ENCODE data around the gene GNAL.

The GNAL gene

DNA sequence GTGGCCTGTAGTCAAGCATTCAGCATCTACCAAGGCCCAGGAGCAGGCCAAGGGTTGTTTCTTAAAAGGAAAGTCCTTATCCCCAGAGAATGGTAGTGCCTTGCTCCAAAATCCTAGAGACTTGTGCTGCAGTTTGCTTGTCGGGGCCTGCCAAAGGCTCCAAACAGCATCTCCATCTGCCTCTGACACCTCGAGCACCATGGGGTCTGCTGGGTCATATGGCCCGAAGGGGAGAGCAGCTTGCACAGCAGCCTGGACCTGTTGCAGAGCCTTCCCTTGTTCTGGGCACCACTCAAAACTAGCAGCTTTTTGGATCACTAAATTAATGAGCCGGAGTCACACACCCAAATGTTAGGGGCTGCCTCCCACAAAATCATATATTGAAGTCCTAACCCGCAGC lies 35.7 kb downstream of the GNAL start:
- no peak for DNase-seq (ENCODE audit: low spot score)

DNA sequence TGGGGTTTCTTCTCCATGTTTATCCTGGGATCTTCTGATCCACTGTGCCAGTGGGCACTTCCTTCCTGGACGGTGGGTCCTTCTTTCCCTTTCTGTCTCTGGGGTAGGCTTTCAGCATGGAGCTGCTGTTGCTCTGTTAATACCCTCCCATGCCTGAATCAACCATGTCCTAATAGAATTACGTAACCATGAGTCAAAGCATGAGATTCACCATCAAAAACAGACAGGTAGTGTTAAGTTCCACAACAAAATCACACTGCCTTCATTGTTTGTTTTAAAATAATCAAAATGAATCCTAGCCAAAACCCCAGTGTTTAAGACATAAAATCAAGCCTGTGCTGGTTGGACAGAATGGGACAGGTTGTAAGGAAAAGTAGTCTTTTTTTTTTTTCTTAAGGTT lies 37.5 kb downstream of the GNAL start:
- no peak for DNase-seq (ENCODE audit: low spot score)

DNA sequence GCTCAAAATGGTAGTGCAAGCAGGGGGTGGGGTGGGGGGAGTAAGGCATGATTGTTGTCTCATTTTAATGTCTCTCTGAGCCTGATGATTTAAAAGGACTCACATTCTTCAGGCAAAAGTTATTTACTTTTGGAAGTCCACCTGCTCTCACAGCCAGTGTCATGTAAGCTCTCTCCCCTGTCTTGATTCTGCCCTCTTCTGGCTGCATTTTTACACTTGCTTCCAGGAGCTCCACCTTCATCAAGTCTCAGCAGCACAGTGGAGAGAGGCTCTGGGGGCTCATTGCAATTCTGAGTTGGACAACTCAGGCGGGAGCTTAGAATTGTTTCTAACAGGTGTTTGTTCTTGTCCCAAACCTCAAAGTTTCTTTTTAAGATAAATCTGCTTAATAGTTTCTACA lies 39.2 kb downstream of the GNAL start:
- DNase-seq (ENCODE audit: low spot score), result no peak

DNA sequence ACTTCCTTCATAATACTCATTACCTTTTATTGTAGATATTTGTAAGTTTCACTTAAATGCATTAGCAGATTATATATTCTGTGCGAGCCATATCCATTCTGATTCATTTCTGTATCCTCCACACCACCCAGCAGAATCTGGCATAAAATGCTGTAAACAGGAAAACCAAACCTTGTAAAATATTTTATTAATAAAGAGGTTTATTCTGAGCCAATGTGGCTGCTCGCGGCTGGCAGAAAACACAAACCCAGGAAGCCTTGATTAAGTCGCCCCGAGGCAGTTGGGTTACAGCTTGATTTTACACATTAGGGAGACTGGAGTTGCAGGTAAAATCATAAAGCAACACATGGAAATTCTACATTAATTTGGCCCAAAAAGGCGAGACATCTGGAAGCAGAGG lies 40.5 kb downstream of the GNAL start:
- DNase-seq (ENCODE audit: low spot score), result no peak

DNA sequence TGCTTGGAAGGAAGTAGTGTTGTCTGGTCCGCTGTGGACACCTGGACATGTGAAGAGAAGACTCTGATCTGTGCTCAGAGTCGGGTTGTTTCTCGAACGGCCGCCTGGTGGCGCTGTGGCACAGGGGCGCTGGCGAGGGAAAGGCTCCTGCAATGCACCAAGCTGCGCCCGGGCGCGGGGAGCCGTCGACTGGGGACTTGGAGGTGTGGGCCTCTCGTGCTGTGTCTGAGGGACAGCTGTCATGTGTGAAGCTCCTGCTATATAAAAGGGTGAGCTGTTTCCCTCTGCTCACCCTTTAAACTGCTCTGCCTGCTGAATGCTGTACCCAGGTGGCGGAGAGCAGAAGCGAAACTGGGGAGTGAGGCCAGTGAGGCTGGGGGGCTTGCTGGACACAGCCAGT lies 44.0 kb downstream of the GNAL start:
- peak; percentile 86 for DNase-seq (ENCODE audit: low spot score)

DNA sequence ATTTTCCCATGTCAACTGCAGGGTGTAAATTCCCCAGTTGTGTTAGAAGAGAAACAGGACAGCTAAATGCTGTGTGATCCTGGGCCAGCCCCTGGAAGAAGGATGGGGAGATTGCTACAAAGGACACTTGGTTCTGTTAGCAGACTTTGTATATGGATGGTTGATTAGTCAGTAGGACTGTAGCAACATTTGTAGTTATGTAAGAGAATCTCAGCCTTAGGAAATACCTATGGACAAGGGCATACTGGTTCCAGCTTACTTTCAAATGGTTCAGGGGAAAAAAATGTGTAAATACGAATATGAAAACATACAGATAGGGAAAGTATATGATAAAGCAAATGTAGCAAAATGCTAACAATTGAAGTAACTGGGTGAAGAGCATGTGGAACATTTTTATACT lies 47.6 kb downstream of the GNAL start:
- no peak for DNase-seq (ENCODE audit: low spot score)

DNA sequence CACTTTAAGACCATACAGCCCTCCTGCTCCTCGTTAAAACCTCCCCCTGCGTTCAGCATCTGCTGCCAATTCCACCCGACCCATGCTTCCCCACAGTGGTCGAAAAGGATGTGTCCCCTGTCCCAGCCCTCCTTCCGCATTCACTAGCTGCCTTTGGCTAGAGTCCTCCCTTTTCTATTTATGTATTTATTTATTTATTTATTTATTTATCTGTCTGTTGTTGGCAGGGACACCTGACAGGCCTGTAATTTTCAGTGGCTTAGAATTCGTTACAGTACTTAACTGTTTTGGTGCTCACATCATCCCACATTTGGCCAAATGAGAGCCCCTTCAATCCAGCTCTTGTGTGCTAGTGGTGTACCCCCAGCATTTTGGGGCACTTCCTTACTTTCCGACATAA lies 50.8 kb downstream of the GNAL start:
- no peak for DNase-seq (ENCODE audit: low spot score)

DNA sequence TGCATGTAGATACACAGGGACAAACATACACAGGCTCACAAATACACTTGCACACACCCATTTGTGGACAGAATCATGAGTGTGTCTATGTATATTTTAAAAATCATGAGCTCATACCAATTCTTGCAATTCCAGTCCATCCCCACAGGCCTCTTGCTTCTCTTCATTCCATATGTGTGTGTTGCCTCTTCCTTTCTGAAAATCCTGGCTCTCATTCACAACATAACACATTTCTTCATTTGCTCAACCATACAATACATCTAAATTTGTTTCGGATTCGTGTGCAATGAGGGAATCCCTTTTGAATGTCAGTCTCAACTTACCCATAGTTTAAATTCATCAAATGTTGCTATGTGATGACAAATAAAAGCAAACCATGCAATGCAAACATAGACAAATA lies 51.4 kb downstream of the GNAL start:
- no peak for DNase-seq (ENCODE audit: low spot score)

DNA sequence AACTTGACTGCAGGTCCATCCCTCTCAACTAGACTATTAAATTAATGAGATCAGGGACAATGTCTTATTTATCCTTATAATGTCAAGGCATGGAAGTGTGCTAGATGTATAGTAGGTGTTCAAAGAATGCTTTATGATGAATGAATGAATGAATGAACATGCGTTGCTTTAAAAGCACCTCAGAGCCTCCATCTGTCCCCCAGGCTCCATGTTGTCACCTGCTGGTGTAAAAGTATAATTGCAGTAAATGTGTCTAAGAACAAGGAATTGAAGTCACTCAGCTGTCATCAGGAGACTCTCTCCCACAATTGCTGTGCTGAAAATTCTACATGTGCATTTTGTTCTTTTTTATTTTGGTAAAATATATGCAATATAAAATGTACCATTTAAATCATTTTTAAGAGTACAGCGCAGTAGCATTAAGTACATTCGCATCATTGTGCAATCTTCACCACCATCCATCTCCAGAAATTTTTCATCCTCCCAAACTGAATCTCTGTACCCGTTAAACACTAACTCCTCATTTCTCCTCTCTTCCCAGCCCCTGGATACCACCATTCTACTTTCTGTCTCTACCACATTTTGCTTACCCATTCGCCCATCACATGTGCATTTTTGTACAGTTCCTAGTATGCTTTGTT lies 52.6 kb downstream of the GNAL start:
- DNase-seq (ENCODE audit: low spot score), result peak; percentile 89

DNA sequence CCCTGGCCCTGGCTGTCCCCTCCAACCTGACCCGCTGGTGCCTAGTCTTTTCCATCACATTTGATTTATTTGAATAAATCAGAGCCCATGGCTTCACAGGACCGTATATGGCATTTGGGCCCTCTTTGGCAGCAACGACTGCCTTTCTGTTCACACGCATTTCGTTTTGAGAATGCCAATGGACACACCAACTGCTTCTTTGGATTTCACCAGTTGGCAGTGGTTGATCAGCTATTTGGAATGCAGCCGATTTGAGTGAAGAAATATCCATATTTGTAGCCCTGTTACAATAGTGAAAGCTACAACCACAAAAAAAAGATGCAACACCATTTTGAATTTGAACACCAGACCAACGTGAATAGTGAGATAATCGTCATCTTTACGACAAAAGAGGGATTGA lies 56.5 kb downstream of the GNAL start:
- DNase-seq (ENCODE audit: low spot score), result no peak

DNA sequence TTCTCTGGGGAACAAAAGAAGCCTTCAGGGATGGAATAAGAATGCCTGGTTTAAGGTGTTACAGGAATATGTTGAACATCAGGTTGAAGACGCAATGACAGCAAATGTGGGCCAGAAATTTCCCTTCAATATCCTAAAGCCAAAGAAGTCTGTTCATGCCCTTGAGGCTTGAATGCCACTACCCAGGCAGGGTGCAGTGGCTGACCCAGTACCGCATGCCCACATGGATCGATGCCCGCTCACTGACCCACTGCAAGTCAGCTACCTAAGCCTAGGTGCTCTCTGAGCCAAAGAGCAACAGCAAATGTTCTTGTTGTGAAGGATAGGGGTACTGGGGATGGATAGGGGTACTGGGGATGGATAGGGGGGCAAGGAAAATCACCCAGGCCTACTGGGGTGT lies 58.2 kb downstream of the GNAL start:
- DNase-seq (ENCODE audit: low spot score), result no peak

DNA sequence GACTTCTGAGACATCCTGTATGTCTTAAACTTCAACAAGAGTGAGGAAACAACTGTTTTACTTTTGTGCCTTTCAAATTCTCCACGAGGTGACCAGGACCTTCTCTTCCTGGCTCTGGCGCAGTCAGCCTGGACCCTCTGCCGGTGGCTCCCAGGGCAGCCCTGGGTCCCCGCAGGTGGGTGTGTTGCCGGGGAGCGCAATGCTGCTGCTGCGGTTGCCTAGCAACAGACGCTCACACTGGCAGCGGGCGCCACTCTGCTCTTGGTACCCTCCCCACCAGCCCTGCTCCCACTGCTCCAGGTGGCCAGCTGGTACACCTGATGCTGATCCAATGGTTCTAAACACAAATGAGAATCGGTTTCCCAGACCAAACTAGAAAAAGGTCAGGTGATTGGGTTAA lies 58.7 kb downstream of the GNAL start:
- DNase-seq (ENCODE audit: low spot score), result no peak

DNA sequence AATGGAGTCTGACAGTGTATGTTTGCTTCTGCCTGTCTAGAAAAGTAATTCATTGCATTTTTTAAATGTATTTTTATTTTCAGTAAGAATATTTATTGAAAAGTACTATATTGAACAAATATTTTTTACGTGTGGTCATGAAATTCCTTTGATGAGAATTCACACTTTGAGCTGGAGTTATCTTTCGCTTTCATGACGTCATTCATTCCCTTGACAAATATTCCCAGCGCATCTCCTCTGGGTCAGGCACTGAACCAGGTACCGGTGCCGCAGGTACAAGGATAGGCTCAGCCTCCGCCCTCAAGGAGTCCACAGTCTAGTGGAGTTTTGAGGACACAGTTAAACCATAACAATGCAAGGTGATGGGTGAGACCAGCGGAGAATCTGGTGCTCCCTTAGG lies 60.2 kb downstream of the GNAL start:
- DNase-seq (ENCODE audit: low spot score), result no peak

DNA sequence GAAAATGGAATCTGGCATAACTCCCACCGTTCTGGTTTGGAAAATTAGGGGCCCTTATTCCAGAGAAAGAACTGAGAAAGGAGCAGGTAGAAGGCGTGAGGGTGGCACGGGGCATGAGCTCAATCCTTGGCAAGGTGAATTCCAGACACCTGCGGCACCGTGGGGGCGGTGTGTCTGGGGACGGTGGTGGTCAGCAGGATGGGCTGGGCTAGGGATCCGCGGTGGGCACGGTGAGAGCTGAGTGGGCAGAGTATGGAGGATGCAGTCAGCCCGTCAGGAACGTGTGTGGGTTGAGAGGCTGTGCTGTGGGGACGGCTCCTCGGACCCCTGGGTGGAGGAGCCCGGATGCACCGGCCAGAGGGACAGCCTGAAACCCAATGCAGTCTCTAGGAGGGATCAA lies 61.1 kb downstream of the GNAL start:
- DNase-seq (ENCODE audit: low spot score), result no peak

DNA sequence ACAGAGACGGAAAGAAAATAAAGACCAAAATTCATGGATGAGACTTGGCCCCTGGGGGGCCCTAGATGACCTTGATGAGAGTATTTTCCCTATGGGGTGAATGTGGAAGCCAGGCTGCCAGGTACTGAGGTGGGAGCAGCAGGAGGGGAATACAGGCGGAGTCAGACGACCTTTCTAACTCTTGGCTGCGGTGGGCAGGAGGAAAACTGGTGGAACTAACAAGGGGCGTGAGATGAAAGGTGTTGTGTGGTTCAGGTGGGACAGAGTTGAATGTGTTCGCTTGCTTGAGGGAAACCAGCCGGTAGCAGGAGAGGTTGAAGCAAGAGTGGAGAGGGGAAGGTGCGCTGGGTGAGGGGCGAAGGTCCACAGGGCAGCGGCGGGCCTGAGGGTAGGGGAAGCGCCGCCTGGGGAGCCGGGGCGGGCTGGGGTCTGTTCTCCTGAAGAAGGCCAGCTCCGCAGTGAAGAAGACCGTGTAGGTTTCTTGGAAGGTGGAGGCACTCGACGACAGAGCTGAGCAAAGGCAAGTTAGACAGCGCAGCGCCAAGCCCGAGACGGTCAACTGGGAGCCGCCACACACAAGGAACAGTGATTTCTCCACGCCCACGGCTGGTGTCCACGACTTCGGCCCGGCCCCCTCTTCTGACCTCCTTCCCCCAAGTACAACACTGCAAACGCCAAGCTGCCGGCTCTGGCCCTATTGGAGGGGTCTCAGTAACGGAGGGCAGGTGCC lies 61.7 kb downstream of the GNAL start:
- DNase-seq (ENCODE audit: low spot score), result no peak

DNA sequence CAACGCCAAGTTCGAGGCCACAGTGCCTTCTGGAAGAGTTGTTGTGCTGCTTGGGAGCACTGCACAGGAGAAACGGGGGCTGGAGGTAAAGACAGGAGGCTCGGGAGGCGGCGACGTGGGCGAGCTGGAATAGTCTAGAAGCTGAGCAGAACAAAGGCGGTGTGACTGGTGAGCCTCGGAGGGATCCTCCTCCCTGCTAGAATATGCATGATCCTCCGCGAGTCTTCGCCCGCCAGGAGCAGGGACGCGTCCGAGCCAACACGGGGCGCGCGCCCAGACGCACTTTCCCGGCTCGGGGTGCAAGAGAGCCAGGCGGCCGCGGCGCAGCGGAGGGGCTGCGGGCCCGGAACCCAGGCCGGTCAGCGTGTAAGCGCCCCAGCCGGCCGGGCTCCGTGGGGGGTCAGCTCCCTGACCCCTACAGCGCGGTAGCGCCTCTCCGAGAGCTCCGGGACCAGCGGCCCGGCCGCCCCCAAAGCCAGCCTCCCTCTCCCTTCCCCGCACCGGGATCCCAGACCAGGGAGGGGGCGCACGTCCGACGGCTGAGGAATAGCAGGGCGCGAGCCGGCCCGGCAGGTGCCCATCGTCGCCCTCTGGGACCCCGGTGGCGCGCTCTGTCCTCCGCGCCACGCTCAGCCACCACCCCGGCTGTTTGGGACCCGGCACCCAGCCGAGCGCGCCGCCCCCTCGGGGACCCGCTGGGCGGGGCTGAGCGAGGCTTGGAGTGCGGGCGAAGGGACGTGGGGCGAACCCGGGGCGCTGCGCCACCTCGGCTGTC lies 62.5 kb downstream of the GNAL start:
- no peak for DNase-seq (ENCODE audit: low spot score)

DNA sequence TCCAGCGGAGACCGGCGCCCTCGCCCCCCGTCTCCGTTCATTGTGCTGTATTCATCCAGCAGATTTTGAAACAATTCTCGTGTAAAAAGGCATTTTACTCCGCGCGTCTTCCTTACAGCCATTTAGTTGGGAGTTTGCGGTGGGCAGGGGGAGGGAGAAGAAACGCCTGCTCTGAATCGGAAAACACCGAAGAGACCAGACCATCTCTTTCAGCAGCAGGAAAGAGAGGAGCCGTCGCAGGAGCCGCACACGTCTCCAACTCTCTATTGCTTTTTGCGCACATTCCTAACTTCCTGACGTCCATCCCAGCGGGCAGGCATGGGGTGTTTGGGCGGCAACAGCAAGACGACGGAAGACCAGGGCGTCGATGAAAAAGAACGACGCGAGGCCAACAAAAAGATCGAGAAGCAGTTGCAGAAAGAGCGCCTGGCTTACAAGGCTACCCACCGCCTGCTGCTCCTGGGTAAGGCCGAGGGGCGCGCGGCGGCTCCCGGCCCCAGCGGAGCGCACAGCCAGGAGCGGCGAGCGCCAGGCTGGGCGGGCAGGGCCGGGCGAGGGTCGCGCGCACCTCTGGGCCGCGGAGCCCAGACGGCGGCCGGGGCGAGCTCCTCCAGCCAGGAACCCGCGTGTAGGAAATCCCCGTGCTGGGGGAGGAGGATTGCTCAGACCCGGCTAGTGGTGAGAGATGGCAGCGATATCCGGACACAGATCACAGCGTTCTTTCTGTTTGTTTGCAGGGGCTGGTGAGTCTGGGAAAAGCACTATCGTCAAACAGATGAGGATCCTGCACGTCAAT lies 63.2 kb downstream of the GNAL start:
- DNase-seq (ENCODE audit: low spot score), result peak; percentile 80

DNA sequence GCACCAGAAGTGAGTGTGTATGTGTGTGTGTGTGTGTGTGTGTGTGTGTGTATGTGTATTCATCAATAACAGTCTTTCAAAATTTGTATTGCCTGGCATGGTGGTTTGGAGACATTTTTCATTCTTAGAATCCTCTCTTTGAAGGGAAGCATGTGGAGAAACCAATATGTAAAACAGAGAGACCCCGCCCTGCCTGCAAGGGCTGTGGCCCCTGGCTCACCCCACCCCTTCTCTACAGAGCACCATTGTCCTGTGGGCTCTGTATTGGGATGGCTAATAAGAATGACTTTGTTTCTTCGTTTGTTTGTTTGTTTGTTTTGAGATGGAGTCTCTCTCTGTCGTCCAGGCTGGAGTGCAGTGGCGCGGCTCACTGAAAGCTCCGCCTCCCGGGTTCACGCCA lies 65.9 kb downstream of the GNAL start:
- no peak for DNase-seq (ENCODE audit: low spot score)

DNA sequence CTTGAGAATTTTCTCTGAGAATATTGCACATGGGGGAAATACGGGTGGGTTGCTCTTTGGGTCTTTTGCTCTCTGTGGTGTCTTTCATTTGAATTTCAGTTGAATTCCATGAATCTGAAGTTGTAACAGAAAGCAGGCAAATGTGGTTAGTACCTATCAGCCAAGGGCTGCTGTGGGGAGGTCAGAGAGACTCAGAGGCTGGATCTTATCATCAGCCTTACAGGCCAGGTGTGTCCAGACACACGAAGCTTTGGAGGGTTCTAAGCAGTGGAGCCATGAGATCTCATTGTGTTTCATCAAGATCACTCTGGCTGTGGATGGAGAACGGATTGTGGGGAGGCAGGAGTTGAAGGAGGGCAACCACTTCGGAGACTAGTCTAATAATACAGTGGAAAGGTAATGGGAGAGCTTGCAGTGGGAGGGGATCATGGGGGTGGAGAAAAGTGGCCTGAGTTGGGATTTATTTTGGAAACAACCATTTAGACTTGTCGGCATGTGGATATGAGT lies 68.1 kb downstream of the GNAL start:
- no peak for DNase-seq (ENCODE audit: low spot score)

DNA sequence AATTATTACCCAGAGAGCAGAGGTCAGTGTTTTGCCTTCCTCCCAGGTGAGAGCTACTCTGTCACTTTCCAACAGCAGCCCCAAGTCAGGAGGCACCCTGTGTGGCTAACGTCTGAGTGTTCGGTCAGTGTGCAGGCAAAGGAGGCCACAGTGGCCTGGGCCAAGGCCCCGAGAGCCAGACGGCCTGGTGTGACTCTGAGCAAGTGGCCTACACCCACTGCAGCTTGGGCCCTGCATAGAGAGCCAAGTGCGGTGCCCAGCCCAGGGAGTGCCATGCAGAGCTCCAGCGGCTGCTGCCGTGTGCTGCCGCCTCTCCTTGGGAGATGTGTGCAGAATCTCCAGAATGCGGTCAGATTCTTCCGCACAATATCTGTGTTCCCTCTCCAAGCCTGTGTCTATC lies 70.4 kb downstream of the GNAL start:
- no peak for DNase-seq (ENCODE audit: low spot score)

DNA sequence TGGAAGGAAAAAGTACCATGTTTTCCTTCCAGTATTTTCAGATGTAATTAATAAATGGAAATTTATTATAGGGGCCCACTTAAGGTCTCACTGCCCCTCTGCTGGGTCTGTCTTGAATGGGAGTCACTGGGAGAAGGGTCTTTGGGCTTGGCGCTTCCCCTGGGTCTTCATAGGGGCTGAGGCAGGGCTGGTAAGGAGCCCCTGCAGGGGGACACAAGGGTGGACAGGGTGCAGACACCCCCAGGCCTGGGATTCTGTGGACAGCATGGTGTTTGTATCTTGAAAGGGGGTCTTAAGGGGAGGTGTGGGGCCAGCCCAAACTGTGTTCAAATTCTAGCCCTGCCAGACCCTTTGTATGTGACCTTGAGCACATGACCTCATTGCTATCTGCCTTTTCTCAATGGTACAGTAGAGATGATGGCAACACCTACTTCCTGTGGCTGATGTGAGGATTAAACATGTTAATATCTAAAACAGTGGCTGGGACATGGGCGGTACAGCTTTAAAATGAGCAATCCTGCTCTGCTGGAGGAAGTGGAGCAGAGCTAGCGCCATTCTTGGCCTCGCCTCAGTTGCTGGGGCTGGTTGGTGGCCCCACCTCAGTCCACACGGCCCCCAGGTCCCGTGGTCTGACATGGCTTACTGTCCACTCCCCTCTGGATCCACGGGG lies 71.6 kb downstream of the GNAL start:
- no peak for DNase-seq (ENCODE audit: low spot score)

DNA sequence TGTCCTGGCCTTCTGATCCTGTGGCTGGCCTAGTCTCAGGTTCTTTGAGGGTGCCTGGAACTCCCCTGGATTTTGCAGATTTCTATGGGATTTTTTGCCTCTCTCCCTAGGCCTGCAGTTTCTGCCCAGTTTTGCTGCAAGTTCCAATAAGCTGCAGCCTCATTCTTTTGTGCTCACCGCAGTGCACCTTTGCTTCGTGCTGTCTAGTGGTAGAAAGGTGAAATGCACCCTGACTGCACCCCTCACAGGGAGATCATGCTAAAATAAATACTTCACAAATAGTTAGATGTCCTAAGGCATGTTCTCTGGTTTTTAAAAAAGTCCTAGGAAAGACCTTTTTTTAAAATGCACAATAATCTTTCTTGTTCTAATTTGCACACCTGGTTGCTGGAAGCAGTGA lies 72.5 kb downstream of the GNAL start:
- DNase-seq (ENCODE audit: low spot score), result no peak
